Measurements from ENCODE around the gene C8A. TPM values are rescaled to one million over a fixed set of nuclear protein-coding genes. Genes with fewer than 3 reads are reported as not detected.

Gene C8A
- total RNA-seq, 1 donor from 2014 or later, result not detected

GRCh38 chr1:56967355-56967754, 112.8 kb downstream of the C8A start:
- Mint-ChIP-seq H3K4me1 (ENCODE audit: unreplicated experiment) (no peaks in the 10 kb centered on the region), H3K36me3 (ENCODE audit: unreplicated experiment) (no peaks in the 10 kb centered on the region), H3K27me3 (ENCODE audit: unreplicated experiment) (peaks cover 4% of the 10 kb centered on the region), H3K9me3 (ENCODE audit: unreplicated experiment) (no peaks in the 10 kb centered on the region), H3K27ac (ENCODE audit: unreplicated experiment) (no peak overlapping the region), H3K4me3 (ENCODE audit: unreplicated experiment) (no peak overlapping the region)
- TF ChIP-seq, protein P1, sequence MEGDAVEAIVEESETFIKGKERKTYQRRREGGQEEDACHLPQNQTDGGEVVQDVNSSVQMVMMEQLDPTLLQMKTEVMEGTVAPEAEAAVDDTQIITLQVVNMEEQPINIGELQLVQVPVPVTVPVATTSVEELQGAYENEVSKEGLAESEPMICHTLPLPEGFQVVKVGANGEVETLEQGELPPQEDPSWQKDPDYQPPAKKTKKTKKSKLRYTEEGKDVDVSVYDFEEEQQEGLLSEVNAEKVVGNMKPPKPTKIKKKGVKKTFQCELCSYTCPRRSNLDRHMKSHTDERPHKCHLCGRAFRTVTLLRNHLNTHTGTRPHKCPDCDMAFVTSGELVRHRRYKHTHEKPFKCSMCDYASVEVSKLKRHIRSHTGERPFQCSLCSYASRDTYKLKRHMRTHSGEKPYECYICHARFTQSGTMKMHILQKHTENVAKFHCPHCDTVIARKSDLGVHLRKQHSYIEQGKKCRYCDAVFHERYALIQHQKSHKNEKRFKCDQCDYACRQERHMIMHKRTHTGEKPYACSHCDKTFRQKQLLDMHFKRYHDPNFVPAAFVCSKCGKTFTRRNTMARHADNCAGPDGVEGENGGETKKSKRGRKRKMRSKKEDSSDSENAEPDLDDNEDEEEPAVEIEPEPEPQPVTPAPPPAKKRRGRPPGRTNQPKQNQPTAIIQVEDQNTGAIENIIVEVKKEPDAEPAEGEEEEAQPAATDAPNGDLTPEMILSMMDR (IDR thresholded peaks at IDR 0.05), result no peak
- no peak for DNase-seq (ENCODE audit: extremely low spot score, unreplicated experiment)

Other genes with a start within 250 kb of the C8A start
- 1.8 and 2.0 TPM in 2 replicates for gene PRKAA2, start 209.5 kb upstream of the C8A start, total RNA-seq
- gene FYB2, start 35.4 kb upstream of the C8A start, total RNA-seq, result not detected in 2 replicates
- not detected in 2 replicates for gene C8B, start 111.2 kb downstream of the C8A start, total RNA-seq